Ascending aorta (tissue), 2 donors: ENCODE results near the gene NMNAT3. TPM values are rescaled to one million over a fixed set of nuclear protein-coding genes. Genes with fewer than 3 reads are reported as not detected.

ENCODE experiments used
- DNase-seq, 2 donors: peaks; one replicate each; pipeline ENCODE4 v3.0.0-alpha.2; 2019; ENCODE audit warnings: low spot score in 2 of 2
- H3K27ac ChIP-seq, 2 donors: fragments of 200-600 bp; sonication (generic); one replicate each; pipeline ENCODE4 v1.5.1; 2016 to 2017; ENCODE audit warnings: mild to moderate bottlenecking in 1 of 2
- H3K27me3 ChIP-seq: fragments of 200-600 bp; sonication (generic); one replicate; pipeline ENCODE4 v1.5.1; 2017
- H3K36me3 ChIP-seq, 2 donors: fragments of 200-600 bp; sonication (generic); one replicate each; pipeline ENCODE4 v1.5.1; 2016
- H3K4me1 ChIP-seq, 2 donors: fragments of 200-600 bp; sonication (generic); one replicate each; pipeline ENCODE4 v1.5.1; 2016 to 2017; ENCODE audit warnings: mild to moderate bottlenecking in 1 of 2
- H3K4me3 ChIP-seq, 2 donors: fragments of 200-600 bp; sonication (generic); one replicate each; pipeline ENCODE4 v1.5.1; 2016 to 2017; ENCODE audit warnings: mild to moderate bottlenecking in 1 of 2
- H3K9me3 ChIP-seq, 2 donors: fragments of 200-600 bp; sonication (generic); one replicate each; pipeline ENCODE4 v1.5.1; 2016
- CTCF ChIP-seq, 3 experiments: fragments of 200-600 bp in 2 of 3; fragments of 450-650 bp in 1 of 3; sonication (generic) in 2 of 3; IDR thresholded peaks; one replicate each; pipeline ENCODE4 v1.5.1; 2016 to 2019; ENCODE audit warnings: antibody characterized with exemption in 3 of 3, mild to moderate bottlenecking in 1 of 3, moderate library complexity in 1 of 3
- intact Hi-C: fragments of 100-400 bp; cut with DNase I; formaldehyde crosslinking; loops from one replicate; pipeline ENCODE4 v1.15.1; 2023
- total RNA-seq: library from RNA; depleted of rRNA; stranded (reverse); fragments of >200 nt; gene quantifications from one replicate; pipeline ENCODE4 v1.1.0, GENCODE V29; 2016

The NMNAT3 gene
- total RNA-seq, 1 donor from 2014 or later: 1.2 TPM

- peaks cover 3 to 18% of the 10 kb centered on the region in 2 donors for H3K4me1 ChIP-seq
- intact Hi-C loops: no loop called here
These were observed 136.9 kb downstream of the NMNAT3 start for GRCh38 chr3:139540651-139541531.

GRCh38 chr3:139538733-139539132 lies 139.0 kb downstream of the NMNAT3 start:
- H3K9me3 ChIP-seq: no peaks in the 10 kb centered on the region
- H3K27me3 ChIP-seq: no peaks in the 10 kb centered on the region
- peaks cover 10 to 40% of the 10 kb centered on the region in 2 donors for H3K4me1 ChIP-seq
- H3K36me3 ChIP-seq: no peaks in the 10 kb centered on the region
- H3K27ac ChIP-seq: peak overlapping the region; percentile 80 to 84
- intact Hi-C loops: loop anchor here (5.0 to 10.0 kb wide), 2 partner anchors 139 to 1746 kb away; partner anchors contain the start of gene NMNAT3
- TF ChIP-seq CTCF (IDR thresholded peaks at IDR 0.05): no peak
- DNase-seq: peak in 1 of 2 donors; percentile 79
- H3K4me3 ChIP-seq: peak overlapping the region; percentile 61 to 81

More at GRCh38 chr3:139540651-139541531, 136.9 kb downstream of the NMNAT3 start:
- Histone ChIP-seq H3K27me3 (no peaks in the 10 kb centered on the region), H3K4me3 (peak overlapping the region; percentile 61 to 81), H3K9me3 (no peaks in the 10 kb centered on the region), H3K27ac (peak overlapping the region in 1 of 2 donors; percentile 84), H3K36me3 (no peaks in the 10 kb centered on the region)
- no peak for TF ChIP-seq CTCF (IDR thresholded peaks at IDR 0.05)
- DNase-seq: no peak

- no peaks in the 10 kb centered on the region for H3K27me3 ChIP-seq
- no peak for TF ChIP-seq CTCF (IDR thresholded peaks at IDR 0.05)
- H3K9me3 ChIP-seq: no peaks in the 10 kb centered on the region
- no peak overlapping the region for H3K4me3 ChIP-seq
- intact Hi-C loops: loop anchor here (2.0 to 10.0 kb wide), 3 partner anchors 139 to 1747 kb away; partner anchors contain the start of genes COPB2 and NMNAT3
- peak overlapping the region; percentile 80 to 84 for H3K27ac ChIP-seq
- H3K36me3 ChIP-seq: no peaks in the 10 kb centered on the region
- DNase-seq: peak in 1 of 2 donors; percentile 61
- H3K4me1 ChIP-seq: peaks cover 10 to 47% of the 10 kb centered on the region in 2 donors
These were observed 139.8 kb downstream of the NMNAT3 start for GRCh38 chr3:139537795-139538621.

GRCh38 chr3:139537361-139537760 lies 140.4 kb downstream of the NMNAT3 start:
- Histone ChIP-seq H3K27me3 (no peaks in the 10 kb centered on the region), H3K4me3 (no peak overlapping the region), H3K27ac (peak overlapping the region; percentile 80 to 84), H3K4me1 (peaks cover 10 to 48% of the 10 kb centered on the region in 2 donors), H3K36me3 (no peaks in the 10 kb centered on the region), H3K9me3 (no peaks in the 10 kb centered on the region)
- DNase-seq: no peak
- intact Hi-C loops: loop anchor here (2.0 to 10.0 kb wide), 3 partner anchors 140 to 1747 kb away; partner anchors contain the start of genes COPB2 and NMNAT3
- TF ChIP-seq CTCF (IDR thresholded peaks at IDR 0.05): no peak
